HG03095 (cell line): ENCODE results near the gene FBLN5.
A peak's percentile ranks its signal among the peaks of the same experiment; 100 is the strongest.
"Not testable (repeated sequence)": the region's sequence is repeated elsewhere in the genome, so short reads cannot be mapped to it uniquely, and the experiment has no call there.

Experiments
- ATAC-seq: cut with Tn5 transposase; IDR thresholded peaks from one replicate; pipeline ENCODE4 v1.9.1; 2021; ENCODE audit warnings: moderate library complexity; ENCODE audit not compliant: unreplicated experiment

Gene FBLN5

GRCh38 chr14:91888641-91889476, 58.6 kb downstream of the FBLN5 start:
- ATAC-seq = no peak

DNA sequence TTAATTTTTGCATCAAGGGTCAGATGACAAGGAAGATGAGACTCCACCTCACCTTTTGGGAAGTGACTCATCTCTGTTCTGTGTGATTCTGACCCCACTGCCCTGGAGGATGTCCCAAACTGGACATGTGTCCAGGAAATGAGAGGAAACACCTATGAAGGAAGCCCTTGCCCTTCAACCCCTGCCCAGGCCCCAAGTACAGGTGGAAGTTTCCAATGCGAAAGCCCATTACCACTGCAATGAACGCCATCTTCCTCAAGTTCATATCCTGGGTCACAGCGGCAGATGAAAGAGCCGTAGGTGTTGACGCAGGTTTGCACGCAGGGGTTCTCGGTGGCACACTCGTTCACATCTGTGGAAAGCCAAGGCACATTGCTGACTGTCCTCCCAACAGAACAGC, 60.5 kb downstream of the FBLN5 start:
- no peak for ATAC-seq

GRCh38 chr14:91885839-91886238, 61.7 kb downstream of the FBLN5 start:
- ATAC-seq = no peak

DNA sequence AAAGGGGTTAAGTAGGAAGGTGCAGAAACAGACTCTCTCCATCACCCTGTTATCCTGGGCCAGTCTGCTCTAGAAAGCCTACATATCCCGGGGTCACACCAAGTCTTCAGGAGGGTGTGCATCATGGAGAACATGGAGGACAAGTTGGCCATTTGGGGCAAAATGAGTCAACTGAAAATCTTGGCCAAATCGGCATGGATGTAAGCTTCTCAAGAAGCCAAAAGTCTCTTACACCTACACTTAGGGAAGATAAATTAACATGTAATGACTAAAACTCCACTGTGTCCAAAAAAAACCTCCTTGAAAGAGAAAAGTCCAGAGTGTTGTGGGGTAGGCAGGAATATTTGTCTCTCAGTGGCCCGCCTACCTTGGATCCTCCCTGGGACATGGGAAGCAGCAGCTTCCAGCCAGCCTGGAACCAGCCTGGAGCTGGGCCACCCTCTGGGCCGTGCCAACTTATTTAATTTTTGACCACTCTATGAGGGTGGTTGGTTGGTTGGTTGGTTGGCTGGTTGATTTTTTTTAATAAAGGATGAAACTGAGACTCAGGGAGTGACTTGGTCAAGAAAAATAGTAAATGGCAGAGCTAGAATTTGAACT, 62.3 kb downstream of the FBLN5 start:
- ATAC-seq = no peak

DNA sequence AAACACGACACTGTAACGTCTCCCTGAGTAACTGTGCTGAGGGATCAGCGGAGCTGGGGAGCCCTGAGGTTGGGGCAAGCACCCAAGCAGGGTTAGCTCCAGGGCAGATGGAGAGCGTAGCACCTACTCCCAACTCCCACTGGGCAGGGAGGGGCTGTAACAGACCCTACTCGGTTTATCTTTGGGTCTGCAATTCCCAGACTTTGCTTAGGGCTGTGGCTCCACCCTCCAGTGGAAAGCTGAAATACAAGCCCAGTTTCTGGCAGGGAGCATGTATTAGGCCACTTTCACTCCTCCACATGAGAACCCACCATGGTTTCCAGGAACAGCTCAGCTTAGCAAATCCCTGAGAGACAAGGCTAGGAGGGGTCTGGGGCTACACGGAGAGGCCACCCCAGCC, 62.8 kb downstream of the FBLN5 start:
- no peak for ATAC-seq

- no peak for ATAC-seq
Measured at GRCh38 chr14:91883753-91884152, 63.7 kb downstream of the FBLN5 start.

GRCh38 chr14:91882776-91883175, 64.7 kb downstream of the FBLN5 start:
- no peak for ATAC-seq

GRCh38 chr14:91882369-91882768, 65.1 kb downstream of the FBLN5 start:
- no peak for ATAC-seq

- no peak for ATAC-seq
Measured at GRCh38 chr14:91879196-91879595, 68.3 kb downstream of the FBLN5 start.

DNA sequence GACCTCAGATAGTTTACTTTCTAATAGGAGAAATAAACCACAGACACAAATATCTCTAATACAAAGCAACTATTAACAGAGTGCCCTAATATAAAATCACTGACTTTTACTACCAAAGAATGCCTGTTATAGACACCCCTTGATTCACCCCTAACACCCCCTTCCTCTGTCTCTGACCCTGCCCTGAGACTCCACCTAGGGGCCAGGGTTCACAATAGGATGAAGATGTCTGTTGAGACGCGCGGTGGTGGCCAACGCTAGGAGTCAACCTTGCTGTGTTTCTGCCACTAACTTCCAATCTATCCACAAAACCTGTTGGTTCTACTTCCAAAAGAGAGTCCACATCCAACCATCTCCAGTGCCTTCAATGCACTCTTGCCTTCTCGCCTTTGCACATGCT, 69.2 kb downstream of the FBLN5 start:
- no peak for ATAC-seq

DNA sequence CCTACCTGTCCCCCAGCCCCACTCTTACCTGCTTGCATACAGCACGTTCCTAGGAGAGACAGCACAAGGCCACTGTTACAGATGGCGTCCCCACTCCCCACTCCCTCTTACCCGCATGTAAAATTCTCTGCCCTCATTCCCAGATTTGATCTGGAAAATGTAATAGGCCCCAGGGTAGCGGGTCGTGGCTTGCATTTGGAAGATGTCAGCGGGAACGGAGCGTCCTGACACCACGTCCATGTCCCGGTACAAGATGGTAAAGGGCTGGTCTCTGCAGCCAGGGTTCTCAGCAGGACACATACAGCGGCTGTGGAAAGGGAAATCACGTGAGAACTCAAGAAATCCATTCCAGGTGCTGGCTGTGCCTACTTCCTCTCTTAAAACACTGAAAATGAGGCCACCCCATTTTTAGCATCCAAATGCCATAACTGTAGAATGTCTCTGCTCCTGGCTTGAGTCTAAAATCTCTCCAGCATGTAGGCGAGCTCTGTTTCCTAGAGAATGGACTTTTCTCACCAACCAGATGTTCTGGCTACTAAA, 70.0 kb downstream of the FBLN5 start:
- no peak for ATAC-seq

DNA sequence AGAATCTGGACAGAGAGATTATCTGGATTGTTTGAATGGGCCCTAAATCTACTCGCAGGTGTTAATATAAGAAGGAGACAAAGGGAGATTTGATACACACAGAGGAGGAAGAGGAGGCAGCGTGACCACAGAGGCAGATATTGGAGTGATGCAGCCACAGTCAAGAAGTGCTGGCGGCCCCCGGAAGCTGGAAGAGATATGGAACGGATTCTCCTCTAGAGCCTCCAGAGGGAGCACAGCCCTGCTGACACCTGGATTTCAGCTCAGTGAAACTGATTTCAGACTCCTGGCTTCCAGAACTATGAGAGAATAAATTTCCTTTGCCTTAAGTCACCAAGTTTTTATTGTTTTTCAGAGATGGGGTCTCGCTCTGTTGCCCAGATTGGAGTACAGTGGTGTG, 71.0 kb downstream of the FBLN5 start:
- ATAC-seq = no peak

GRCh38 chr14:91875525-91876286, 71.8 kb downstream of the FBLN5 start:
- ATAC-seq = no peak

GRCh38 chr14:91873471-91874415, 73.8 kb downstream of the FBLN5 start:
- peak; percentile 90 for ATAC-seq

DNA sequence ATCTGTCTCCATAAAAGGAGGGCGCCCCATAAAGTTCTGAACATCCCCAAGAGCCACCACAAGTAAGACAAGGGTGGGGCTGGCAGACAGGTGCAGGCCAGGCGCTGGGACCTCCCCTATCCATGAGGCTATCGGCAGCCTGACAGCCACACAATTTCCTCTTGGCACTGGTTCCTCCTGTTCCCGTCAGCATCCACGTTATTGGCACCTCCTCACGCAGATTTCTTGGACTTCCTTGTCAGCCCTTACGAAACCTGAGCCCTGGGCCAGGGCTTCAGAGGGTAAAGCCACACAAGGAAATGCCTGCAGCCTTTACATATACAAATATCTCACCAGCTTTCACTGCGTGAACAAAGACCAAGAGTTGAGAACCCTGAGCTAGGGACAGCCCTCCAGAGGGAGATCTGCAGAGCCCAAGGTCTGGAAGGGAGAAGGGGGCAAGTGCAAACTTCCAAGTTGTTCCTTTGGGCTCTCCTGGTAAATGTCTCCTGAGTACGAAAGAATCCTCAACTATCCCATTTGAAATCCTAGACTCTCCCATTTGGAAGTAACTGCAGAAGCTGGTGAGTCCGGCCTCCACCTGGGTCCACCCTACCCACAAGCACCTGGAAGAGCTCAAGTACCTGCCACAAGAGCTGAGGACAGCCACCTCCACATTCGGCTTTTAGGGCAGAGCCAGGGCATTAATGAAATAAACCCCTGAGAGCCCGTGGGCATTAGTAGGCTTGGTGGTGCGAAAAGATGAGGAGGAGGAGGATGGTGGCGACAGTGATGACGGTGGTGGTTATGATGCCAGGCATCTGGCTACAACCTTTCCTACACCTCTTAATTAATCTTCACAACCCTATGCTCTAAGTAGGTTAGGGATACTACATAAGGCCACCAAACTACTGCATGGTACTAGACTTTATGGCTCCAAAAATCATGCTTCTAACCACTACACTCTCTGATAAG, 74.7 kb downstream of the FBLN5 start:
- peak; percentile 18 for ATAC-seq

DNA sequence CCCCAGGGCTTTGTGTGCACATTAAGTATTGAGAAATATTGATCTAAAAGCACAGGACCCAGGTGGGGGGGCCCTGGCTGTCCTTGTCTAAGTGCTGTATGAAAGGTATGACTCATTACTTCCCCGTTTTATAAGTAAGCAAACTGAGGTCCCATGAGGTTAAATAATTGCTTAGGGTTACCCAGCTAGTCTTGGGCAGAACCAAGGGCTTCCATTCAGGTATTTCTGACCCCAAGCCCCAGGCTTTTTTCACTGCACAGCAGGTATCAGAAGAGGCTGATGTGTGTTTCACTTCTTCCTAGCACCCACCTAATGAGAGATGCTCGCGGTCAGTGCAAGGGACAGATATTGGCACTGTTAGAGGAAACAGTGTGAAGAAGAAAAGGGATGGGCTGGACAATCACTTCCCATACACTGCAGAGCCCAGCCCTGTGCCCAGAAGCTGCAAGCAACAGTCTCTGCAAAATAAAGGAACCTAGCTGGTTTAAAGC, 75.4 kb downstream of the FBLN5 start:
- peak; percentile 31 for ATAC-seq

DNA sequence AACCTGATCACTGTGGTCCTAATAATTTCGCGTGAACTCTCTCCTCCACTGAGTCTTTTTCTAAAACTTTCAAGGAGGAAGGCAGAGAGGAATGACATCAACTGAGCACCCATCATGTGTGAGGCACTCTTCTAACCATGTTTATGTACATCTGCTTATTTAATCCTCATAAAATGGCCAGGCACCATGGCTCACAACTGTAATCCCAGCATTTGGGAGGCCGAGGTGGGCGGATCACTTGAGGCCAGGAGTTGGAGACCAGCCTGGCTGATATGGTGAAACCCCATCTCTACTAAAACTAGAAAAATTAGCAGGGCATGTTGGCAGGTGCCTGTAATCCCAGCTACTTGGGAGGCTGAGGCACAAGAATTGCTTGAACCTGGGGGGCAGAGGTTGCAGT, 76.1 kb downstream of the FBLN5 start:
- ATAC-seq = not testable (repeated sequence)

DNA sequence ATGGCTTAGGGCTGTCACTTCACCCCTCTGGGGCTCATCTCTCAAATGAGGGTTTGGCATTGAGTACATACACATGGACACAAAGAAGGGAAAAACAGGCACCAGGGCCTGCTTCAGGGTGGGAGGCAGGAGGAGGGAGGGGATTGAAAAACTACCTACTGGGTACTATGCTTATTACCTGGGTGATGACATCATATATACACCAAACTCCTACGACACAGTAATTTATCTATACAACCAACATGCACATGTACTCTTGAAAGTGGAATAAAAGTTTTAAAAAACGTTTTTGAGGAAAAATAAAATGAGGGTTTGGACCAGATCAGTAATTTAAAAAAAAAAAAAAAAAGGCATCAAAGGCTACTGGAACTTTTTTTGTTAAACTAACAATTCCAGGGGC, 76.6 kb downstream of the FBLN5 start:
- ATAC-seq = no peak

GRCh38 chr14:91870001-91870400, 77.5 kb downstream of the FBLN5 start:
- no peak for ATAC-seq
